Erythroblast (primary cell): ENCODE results near the gene KICS2.

Experiments
- GATA1 ChIP-seq: IDR thresholded peaks from 2 replicates; pipeline ENCODE4 v1.6.1; 2011; ENCODE audit warnings: low read depth, mild to moderate bottlenecking, control low read depth, low read length, moderate library complexity
- POLR2A ChIP-seq: IDR thresholded peaks from 2 replicates; pipeline ENCODE4 v1.6.1; 2011; ENCODE audit warnings: mild to moderate bottlenecking, low read length

DNA sequence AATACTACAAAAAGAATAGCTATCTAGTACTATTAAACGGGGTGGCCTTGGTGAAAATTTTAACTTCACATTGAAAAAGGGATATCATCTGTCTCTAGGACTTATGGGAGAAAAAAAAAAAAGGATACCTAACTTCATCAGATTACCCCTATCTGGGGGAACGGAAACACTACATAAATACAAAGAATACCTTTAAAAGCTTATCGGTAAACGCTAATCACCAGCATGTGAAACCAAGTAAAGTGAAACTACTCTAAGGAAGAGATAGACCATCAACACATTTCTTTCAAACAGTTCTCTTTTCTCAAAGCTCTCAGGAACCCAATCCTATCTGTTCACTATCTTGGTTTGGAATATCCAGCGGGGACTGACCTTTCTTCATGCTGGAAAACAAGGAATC lies 3.5 kb downstream of the KICS2 start:
- no peak for TF ChIP-seq POLR2A
- TF ChIP-seq GATA1 = no peak
